Amniotic epithelial cell (primary cell): Measurements from ENCODE around the gene FRMD1.

Experiments
- DNase-seq: peaks from one replicate; pipeline ENCODE4 v3.0.0-alpha.2; 2010; ENCODE audit warnings: low read depth

Gene FRMD1

DNA sequence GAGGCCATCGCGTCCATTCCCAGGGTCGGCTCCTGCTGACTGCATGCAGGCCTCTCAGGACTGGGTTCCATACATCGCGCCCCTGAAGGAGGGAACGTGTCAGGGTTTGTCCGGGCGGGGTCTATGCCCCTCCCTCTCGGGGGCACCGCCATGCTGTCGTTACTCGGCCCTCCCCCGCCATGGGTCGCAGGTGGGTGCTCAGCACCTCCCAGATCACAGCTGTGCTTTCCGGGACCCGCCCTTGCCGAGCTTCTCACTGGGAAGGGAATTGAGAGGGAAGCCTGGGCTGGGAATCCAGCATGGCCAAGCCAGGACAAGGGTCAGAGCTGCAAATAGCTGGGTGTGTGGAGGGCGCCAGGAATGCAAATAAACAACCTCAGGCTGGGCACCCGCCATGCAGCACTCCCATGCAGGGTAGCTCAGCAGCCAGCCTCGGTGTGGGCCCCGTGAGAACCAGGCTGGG, at the start of gene FRMD1:
Gene FRMD1 (minus strand): TSS at position 270 of the 463 bp plus-strand sequence. CDS start 118 bp downstream, at position 152.
- no peak for DNase-seq

DNA sequence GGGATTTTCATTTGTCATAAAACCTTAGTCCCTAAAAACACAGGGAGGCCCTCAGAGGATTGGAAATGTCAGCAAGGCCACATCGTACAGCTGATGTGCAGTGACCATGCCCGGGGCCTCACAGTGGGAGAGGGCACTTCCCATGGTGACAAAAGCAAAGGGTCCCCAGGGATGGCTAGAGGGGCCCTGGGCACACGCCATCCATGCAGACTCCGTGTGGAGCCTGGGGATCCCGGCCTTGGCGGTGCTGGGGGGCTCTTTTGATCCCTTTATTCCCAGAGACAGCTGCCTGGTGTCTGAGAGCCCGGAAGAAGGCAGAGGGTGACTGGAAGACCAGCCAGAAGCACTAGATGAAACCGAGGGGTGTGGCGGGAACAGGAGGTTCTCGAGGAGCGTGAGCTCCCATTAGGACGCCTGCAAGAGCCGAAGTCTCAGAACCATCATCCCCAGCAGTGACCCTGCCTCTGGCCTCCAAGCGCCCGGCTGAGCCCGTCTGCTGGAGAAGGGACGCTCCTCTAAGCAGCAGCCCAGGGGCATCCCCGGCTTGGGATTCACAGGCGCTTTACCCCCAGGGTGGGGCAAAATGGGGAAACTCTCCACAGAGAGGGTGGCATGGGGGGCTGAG, 49.1 kb upstream of the FRMD1 start:
- DNase-seq, result no peak

DNA sequence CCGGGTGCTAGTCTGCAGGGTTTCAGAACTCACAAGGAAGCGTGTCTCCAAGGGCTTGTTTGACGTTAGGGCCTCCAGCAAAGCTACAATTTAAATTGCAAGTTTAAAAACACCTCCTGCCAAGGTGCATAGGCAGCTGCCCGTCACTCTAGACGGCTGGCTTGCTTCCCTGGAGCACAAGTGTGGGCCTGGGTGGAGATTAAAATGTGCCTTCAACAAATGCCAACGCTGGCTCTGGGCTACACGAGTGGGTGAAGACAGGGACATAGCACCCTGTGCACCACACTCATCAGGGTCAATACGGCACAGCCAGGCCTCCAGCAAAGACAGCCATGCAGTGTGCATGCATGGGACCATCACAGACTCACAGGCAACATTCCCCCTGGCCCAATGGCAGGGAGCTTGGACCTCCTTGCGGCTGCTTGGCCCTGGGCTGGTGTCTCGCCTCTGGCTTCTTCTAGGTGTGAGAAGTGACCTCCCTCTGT, 48.4 kb upstream of the FRMD1 start:
- no peak for DNase-seq

DNA sequence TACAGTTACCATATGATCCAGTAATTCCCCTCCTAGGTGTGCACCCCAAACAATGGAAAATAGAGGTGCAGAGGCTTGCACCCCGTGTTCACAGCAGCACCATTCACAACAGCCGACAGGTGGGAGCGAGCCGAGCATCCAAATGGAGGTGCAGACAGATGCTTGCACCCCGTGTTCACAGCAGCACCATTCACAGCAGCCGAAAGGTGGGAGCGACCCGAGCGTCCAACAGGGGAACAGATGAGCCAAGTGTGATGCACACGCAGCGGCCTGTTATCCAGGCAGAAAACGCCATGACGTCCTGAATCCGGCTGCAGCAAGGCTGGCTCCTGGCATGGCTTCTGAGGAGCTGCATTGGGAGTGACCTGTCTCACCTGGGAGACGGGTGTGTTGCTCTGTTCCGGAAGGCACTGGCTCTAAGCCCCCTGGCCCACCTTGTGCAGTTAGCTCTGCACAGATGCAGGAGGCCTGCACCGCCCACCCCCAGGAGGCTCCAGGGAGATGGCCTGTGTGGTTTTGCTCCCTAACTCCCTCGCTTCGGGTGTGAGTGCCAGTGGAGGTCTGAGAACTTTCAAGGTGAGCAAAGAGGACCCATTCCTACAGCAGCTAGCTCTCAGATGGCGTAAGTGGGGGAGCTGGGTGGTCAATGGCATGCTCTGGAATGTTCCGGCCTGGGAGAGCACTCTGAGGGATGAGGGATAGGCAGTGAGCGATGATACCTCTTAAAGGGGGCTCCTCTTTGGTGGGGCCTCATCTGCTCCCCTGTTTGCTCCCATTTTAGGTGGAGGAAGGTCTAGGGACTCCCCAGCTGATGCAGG, 47.8 kb upstream of the FRMD1 start:
- no peak for DNase-seq

DNA sequence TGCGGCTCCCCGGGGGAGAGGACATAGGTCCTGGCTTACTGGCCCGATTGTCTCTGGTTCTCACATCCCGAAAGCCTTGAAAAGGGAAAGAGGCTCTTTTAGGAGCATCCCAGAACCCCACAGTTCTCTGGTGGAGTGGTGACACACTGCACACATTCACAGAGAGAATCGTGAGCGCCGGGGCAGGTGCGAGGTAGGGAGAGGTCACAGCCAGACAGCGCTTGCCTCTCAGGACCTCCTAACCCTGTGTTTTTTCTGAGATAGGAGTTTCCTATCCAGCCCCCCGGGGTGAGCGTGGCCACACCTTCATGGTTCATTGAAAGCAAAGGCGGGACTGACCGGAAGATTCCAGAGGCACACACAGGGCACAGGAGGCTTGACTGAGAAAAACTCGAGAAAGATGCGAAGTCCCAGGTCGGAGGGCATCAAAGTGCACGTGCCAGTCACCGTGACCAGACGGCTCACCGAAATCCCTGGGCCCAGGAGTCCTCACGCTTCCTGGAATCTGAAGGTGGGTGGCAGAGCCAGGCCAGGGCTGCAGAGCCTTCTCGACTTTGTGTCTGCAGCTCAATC, 46.5 kb upstream of the FRMD1 start:
- DNase-seq, result no peak

DNA sequence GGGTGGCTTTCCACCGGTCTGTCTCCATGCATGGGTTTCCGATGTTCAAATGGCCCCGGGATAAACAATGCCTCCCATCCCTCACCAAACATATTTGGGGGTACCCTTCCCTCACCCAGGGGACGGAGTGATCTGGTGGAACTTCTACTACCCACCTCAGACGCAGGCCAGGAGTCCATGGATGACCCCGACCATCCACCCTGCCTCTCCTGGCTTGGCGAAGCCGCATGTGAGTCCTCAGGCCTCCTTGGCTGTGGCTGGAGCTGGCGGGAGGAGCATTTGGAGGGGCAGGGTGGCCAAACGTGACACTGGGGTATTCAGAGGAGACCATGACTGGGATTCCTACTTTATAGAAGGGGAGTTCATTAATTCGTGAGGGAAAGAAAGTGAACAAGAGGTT, 45.9 kb upstream of the FRMD1 start:
- no peak for DNase-seq

DNA sequence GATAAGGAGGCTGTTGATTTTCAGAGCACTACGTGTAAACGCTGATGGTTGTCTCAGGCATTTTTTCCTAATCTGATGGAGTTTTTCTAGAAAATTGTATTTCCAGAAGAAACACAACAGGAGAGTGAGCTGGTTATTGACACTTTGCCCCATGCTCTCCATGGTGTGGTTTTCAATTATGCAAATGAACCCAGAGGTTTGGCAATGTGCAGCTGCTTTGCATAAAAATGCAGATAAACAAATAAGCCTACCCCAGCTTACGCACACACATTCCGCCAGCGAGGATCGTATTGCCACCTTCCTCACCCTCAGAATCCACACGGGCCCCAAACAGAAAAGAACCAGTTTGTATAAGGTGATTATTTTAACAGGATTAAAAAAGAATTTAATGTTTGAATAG, 45.1 kb upstream of the FRMD1 start:
- DNase-seq, result no peak

DNA sequence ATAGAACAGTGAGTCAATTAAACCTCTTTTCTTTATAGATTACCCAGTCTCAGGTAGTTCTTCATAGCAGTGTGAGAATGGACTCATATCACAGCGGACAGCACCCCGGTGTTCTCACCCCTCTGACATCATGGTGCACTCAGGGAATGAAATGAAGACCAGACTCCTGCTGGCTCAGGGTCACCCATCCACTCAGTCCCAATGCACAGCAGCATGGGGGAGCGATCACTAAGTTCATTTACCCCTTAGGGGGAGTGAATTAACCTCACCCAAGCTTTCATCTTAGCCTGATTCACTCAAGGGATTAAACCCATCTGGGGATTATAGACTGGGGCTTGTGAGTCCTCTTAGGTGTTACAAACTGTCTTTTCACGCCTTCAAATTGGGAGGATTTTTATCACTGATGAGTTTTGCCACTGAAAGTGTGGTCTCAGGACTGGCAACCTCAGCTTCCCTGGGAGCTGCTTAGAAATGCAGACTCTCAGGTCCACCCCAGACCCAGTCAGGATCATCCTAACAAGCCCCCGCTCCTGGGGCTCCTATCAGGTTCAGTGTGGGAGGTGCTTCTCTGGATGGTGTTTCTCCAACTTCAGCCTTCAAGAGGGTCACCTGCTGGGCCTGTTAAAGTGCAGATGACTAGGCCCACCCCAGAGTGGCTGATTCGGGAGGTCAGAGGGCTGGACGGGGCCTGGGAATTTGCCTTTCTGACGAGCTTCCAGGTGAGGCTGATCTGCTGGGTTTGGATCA, 44.3 kb upstream of the FRMD1 start:
- no peak for DNase-seq

DNA sequence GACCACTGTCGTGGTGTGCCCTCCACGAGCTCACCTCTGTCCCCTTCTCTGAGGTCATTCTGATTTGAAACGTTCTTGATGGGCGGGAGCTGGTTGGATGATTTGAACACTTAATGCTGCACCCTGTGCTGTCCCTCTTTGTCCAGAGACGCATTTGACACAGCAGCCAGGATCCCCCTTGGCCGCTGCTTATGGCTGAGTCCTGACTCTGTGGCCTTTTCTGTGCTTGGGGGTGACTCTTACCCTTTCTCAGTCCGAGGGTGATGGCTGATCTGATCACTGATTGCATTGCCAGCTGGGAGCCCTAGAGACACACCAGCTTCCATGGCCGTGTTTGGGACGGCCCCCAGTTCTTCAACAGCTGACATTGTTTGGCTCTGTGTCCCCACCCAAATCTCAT, 43.5 kb upstream of the FRMD1 start:
- no peak for DNase-seq

DNA sequence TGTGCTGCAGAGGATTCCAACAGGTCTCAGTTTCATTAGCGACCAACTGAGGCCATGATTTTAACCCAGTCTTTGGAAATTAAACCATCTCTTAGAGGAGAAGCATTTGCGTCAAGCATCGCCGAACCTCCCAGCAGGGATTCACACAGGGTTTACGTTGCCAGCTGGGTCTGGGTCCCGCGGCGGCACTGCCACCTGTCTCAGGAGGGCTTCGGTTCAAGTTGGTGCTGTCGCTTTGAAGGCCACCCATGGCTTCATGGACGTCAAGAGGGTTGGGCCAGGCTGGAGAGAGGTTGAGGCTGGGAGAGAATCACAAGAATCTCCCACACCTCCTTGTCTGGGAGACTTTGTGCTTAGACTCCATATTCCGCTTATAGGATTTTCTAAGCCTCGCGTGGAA, 43.0 kb upstream of the FRMD1 start:
- no peak for DNase-seq

DNA sequence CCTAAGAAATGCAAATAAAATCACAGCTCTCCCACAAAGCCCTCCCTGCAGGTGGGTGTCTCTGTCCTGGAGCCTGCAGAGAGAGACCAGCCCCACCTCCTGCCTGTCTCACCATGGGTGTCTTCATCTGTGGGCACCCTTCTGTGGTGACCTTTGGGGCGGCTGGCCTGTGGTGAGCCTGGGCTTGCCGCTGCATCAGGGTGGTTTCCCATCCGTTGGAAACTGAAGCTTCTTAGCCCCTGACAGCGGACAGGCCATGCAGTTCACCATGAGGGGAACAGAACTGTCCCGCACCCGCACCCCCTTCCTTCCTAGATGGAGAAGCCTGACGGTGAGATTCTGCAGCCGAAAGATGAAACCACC, 42.3 kb upstream of the FRMD1 start:
- no peak for DNase-seq

DNA sequence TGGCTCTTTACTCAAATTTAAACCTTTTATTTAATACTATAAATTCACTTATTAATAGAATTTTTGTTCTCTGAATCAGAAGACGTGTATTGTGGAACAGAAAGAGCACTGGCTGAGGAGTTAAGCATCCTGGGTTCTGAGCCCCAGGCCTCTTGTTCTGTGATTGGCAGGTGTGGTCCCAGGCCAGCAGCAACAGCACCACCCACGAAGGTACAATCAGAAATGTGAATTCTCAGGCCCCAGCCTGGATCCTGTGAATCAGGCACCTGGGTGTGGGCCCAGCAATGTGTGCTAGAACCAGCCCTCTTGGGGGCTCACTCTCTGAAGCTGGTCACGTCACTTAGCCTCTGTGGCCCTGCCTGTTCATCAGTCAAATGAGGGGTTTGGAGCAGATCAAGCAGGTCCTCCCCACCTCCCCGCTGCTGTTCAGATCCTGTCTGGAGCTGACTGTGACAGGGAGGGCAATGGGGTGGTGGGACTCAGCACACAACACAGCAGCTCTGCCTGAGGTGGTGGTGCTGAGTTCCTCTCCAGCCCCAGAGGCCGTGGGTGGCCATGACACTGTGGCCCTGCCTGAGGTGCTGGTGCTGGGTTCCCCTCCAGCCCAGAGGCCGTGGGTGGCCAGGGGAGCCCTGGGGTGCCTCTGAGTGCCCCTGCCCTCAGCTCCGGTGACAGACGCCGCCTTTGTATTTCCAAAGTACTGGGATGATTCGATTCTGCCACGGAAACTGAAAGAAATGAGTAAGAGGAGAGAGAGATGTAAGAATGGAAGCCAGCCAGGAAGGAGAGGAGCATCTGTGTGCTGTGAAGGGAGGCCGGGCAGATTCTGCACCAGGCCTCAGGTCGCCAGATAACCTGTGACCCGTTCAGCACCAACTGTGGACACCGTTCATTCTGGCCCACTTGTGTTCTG, 41.6 kb upstream of the FRMD1 start:
- DNase-seq, result no peak

DNA sequence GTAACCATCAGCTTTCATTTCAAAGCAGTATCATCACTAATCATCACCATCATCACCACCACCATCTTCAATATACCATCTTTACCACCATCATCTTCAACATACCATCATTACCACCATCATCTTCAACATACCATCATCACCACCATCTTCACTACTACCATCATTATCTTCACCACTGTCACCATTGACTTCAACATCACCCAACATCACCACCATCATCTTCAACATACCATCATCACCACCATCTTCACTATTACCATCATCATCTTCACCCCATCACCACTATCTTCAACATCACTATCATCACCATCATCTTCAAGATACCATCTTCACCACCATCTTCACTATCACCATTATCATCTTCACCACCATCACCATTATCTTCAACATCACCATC, 40.5 kb upstream of the FRMD1 start:
- no peak for DNase-seq

DNA sequence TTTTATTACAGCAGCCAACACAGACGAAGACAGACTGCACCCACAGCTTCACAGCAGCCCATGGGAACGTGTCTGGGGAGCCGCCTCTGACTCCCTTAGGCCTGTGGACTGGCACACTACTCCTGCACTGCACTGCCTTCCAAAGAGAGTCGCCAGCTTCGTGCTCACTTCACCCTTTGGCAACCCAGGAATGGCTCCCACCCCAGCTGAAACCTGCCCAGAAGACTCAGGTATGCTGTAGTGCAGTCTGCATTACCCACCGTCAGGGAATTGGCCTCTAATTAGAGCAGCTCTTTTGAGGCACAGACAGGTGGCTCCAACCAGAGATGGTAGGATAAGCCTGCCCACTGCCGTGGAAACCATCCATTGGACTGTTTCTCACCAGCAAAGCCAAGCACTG, 39.9 kb upstream of the FRMD1 start:
- no peak for DNase-seq

DNA sequence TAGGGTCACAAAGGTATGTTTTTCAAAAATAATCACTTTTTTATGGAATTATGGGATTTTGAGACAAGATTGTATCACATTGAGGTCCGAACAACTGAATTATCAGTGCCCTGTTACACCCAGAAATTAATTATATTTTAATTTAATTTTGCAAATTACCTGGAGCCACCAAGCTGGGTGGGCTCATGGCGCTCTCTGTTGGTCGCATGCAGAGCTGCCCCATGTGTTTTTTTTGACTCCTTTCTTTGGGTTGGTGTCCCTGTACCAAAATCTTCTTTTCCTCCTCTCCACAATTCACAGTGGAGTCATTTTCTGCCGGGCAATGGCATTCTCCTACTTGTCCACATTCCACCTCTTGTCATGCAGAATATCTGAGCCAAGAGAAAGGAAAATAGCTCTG, 38.9 kb upstream of the FRMD1 start:
- DNase-seq, result no peak

DNA sequence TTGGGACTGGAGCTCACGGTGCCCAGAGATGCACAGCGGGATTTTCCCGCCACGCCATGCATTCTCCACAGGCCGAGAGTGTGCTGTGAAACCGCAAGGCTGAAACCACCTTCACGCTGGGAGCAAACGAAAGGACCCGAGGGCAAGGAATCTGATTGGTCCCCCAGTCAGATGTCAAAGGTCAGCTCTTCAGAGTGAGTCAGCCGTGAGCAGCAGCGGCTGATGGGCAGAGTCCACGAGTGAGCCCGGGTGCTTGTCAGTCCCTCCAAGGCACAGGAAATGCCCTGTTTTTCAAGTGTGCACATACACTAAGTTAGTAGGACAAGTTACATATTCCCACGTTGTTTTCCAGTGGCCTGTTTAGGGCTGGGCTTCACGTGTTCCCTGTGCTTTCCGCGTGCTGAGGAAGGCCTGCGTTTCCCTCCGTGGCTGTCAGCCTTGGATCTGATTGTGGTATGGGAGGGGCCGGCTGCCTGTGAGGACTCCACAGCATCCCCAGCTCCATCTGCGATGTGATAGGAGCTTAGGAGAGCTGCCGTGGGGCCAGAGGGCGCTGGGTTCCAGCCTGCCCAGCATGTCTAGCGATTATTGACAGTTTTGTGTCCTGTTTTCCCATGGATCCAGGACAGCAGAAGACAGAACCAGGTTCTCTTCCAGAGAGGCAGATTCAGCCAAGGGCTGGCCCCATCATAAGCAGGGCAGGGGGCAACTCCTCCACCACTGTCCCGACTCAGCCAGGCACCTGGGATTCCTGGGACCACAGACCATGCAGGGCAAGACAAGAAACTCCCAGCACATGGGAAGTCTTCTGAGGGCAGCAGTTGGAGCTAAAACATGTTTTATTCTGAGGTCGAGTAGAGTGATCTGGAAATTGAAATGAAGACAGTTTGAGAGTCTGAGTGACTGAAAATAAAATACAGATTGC, 38.2 kb upstream of the FRMD1 start:
- no peak for DNase-seq

DNA sequence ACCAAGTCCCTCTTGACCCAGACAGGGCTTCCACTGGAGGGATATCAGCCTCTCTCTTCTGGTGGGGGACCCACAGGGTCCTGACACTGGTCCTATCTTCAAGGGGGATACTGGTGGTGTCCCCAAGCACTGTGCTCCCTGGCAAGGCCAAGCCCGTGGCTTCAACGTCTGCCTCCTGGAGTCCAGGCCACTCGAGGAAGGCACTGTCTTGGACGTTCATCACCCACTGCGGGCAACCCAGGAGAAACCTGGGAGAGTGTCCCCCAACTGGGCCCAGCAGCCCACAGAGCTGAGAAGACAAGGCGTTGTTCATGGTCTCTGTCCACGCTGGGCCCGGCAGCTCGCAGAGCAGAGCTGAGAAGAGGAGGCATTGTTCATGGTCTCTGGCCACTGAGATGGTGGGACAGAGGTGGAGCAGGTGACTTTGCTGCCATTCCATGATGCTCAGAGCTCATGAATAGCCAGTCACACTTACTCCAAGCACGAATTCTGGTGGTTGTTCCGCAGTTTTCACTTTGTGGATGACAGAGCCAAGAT, 37.5 kb upstream of the FRMD1 start:
- no peak for DNase-seq

DNA sequence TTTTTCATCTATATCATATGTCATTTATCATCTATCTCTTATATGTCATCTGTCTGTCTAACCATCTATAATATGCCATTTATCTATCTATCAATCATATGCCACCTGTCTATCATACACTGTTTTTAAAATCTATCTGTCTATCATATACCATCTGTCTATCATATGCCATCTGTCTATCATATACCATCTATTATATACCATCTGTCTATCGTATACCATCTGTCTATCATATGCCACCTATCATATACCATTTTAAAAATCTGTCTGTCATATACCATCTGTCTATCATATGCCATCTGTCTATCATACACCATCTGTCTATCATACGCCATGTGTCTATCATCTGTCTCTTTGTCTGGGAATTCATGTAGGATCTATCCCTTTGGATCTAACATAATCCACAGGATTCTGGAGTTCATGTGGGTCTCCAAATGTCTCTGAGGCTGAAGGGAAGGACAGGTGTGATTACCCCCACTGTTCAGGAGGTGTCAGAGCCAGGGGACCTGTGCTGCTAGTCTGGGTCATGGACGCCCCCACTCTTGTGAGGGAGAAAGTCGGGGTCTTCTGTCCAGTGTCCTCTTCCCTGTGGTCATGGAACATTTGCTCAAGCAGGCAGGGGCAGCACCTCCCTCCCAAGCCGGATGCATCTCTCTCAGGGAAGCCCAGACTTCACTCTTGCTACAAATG, 36.9 kb upstream of the FRMD1 start:
- no peak for DNase-seq

DNA sequence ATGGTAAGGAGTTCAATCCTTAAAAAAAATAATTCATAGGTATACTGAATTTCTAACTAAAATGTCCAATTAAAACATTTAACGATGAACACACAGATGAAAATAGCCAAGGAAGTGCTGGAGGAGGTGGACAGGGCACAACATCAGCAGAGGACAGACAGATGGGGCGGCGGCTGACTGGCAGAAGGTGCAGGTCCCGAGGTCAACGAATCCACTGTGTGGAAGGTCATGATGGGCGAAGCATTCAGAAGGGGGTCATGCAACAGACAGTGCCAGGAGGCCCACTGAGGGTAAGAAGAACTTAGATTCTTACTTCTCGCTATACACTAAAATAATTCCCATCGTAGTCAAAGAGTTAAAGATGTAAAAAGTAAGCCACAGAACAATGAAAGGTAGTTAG, 34.2 kb upstream of the FRMD1 start:
- DNase-seq, result no peak

DNA sequence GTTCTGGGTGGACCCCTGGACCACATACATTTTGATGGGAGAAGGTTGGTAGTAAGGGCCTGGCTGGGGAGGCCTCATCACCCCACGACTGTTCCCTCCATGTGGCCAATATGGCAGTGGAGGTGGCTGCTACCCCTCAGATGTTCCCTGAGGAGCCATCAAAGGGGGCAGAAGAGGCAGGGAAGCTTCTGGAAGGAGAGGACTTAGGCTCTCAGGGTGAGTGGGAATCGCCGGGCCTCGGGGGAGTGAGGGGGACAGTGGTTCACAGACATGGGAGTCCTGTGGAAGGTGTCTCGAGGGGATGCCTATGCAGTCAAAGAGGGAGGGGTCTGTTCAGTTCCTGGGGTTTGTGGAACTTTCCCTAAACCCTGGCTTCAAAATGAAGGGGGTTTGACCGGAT, 32.9 kb upstream of the FRMD1 start:
- no peak for DNase-seq
